HCT116 (cell line): Measurements from ENCODE around the gene TFCP2. TPM values are rescaled to one million over a fixed set of nuclear protein-coding genes. Genes with fewer than 3 reads are reported as not detected.

ENCODE experiments used
- ATAC-seq: fragments of 200-7000 bp; cut with Tn5 transposase; 2 replicates; pipeline ENCODE4 v1.9.1; 2020; ENCODE audit warnings: mild to moderate bottlenecking, moderate library complexity
- BruUV-seq: library from RNA; stranded (reverse); fragments of 400-500 nt; replicated peaks from 2 replicates; lab custom pipeline; 2021; lab: Mats Ljungman, UMichigan
- CTCF ChIA-PET: fragments of 300-600 bp; sonication (Branson Sonifier 250); formaldehyde crosslinking; loops from one replicate; lab custom pipeline; 2021; ENCODE audit warnings: antibody characterized with exemption; lab: Charles Lee
- POLR2A ChIA-PET: fragments of 300-600, 350-600 bp; sonication (Branson Sonifier 250); formaldehyde crosslinking; loops from one replicate; lab custom pipeline; 2021; ENCODE audit warnings: antibody characterized with exemption; lab: Charles Lee
- RAD21 ChIA-PET, 2 experiments: fragments of 300-600 bp; sonication (Branson Sonifier 250); formaldehyde crosslinking; loops; one replicate each; lab custom pipeline; 2023; ENCODE audit warnings: low total read pairs in 2 of 2; ENCODE audit not compliant: uncharacterized antibody in 2 of 2, unreplicated experiment in 2 of 2, low non-redundant PET in 1 of 2; lab: Charles Lee
- DNase-seq: peaks from one replicate; pipeline ENCODE4 v3.0.0-alpha.2; 2010; ENCODE audit warnings: low read depth, low spot score
- H2AFZ ChIP-seq: fragments of 200-600 bp; shearing (Covaris generic), sonication (generic); 2 replicates; pipeline ENCODE4 v1.6.1; 2017; ENCODE audit warnings: low read depth, mixed run types, mixed read lengths, antibody characterized with exemption, low read length; ENCODE audit not compliant: poor library complexity, severe bottlenecking
- H3K27ac ChIP-seq: 2 replicates; pipeline ENCODE4 v1.5.1; 2012; ENCODE audit warnings: low read depth, low read length
- H3K27me3 ChIP-seq: fragments of 200-600 bp; sonication (generic); 2 replicates; pipeline ENCODE4 v1.6.1; 2016; ENCODE audit warnings: mixed run types, low read length, mixed read lengths; ENCODE audit not compliant: insufficient read depth
- H3K36me3 ChIP-seq, 2 experiments: fragments of 200-500 bp in 1 of 2; fragments of 200-600 bp in 1 of 2; sonication (Bioruptor generic) in 1 of 2; sonication (generic) in 1 of 2; 2 replicates each; pipeline versions ENCODE4 v1.5.1 to v1.6.1; 2014 to 2016; ENCODE audit warnings: low read length in 2 of 2, inconsistent platforms in 1 of 2, mixed read lengths in 1 of 2, mixed run types in 1 of 2; ENCODE audit not compliant: insufficient read depth in 2 of 2, control insufficient read depth in 1 of 2
- H3K4me1 ChIP-seq, 2 experiments: fragments of 200-600 bp in 1 of 2; sonication (generic) in 1 of 2; 2 replicates each; pipeline versions ENCODE4 v1.5.1 to v1.6.1; 2012 to 2017; ENCODE audit warnings: low read length in 2 of 2, inconsistent platforms in 1 of 2, mild to moderate bottlenecking in 1 of 2, mixed read lengths in 1 of 2, mixed run types in 1 of 2, moderate library complexity in 1 of 2; ENCODE audit not compliant: insufficient read depth in 2 of 2, control insufficient read depth in 1 of 2
- H3K4me2 ChIP-seq: fragments of 200-600 bp; sonication (generic); 2 replicates; pipeline ENCODE4 v1.6.1; 2017; ENCODE audit warnings: mixed run types, low read length, mixed read lengths
- H3K4me3 ChIP-seq, 2 experiments: fragments of 200-600 bp in 1 of 2; sonication (generic) in 1 of 2; replicated peaks in 1 of 2; 2 replicates each; pipeline ENCODE4 v1.5.1; 2011 to 2016; ENCODE audit warnings: low read length in 2 of 2, control low read depth in 1 of 2, low read depth in 1 of 2, mild to moderate bottlenecking in 1 of 2, mixed read lengths in 1 of 2, mixed run types in 1 of 2
- H3K79me2 ChIP-seq: fragments of 200-600 bp; sonication (generic); 2 replicates; pipeline ENCODE4 v1.6.1; 2017; ENCODE audit warnings: mild to moderate bottlenecking, mixed run types, low read length, moderate library complexity, mixed read lengths; ENCODE audit not compliant: insufficient read depth
- H3K9ac ChIP-seq: fragments of 200-600 bp; sonication (generic); 2 replicates; pipeline ENCODE4 v1.6.1; 2016; ENCODE audit warnings: low read length, mixed read lengths
- H3K9me2 ChIP-seq: fragments of 200-600 bp; sonication (generic), shearing (Covaris generic); 2 replicates; pipeline ENCODE4 v1.6.1; 2017; ENCODE audit warnings: mixed run types, mild to moderate bottlenecking, moderate library complexity; ENCODE audit not compliant: insufficient read depth
- H3K9me3 ChIP-seq, 2 experiments: fragments of 200-500 bp in 1 of 2; fragments of 200-600 bp in 1 of 2; sonication (Bioruptor generic) in 1 of 2; sonication (generic) in 1 of 2; 2 replicates each; pipeline ENCODE4 v1.6.1; 2014 to 2017; ENCODE audit warnings: low read length in 2 of 2, mixed read lengths in 2 of 2, inconsistent platforms in 1 of 2, low read depth in 1 of 2, mild to moderate bottlenecking in 1 of 2, mixed run types in 1 of 2, moderate library complexity in 1 of 2; ENCODE audit not compliant: control insufficient read depth in 1 of 2, insufficient read depth in 1 of 2
- H4K20me1 ChIP-seq: fragments of 200-600 bp; sonication (generic), shearing (Covaris generic); 2 replicates; pipeline ENCODE4 v1.6.1; 2017; ENCODE audit warnings: mixed run types, mild to moderate bottlenecking, moderate library complexity; ENCODE audit not compliant: insufficient read depth
- CBX3 ChIP-seq: IDR thresholded peaks from 2 replicates; pipeline ENCODE4 v1.6.1; 2012; ENCODE audit warnings: low read depth
- CEBPB ChIP-seq: IDR thresholded peaks from 2 replicates; pipeline ENCODE4 v1.6.1; 2012; ENCODE audit warnings: low read depth
- EZH2phosphoT487 ChIP-seq: fragments of 200-600 bp; IDR thresholded peaks from 2 replicates; pipeline ENCODE4 v1.6.1; 2018; ENCODE audit warnings: antibody characterized with exemption, borderline replicate concordance
- JUND ChIP-seq: IDR thresholded peaks from 2 replicates; pipeline ENCODE4 v1.6.1; 2012
- SIN3A ChIP-seq: IDR thresholded peaks from 2 replicates; pipeline ENCODE4 v1.6.1; 2012; ENCODE audit warnings: low read depth
- SRF ChIP-seq: IDR thresholded peaks from 2 replicates; pipeline ENCODE4 v1.6.1; 2012; ENCODE audit warnings: low read depth
- YY1 ChIP-seq: IDR thresholded peaks from 2 replicates; pipeline ENCODE4 v1.6.1; 2011; ENCODE audit warnings: low read length, low read depth, moderate library complexity, mild to moderate bottlenecking; ENCODE audit not compliant: insufficient replicate concordance; ENCODE audit errors: extremely low read depth
- ZNF274 ChIP-seq: fragments of 200-500 bp; sonication (Bioruptor generic); IDR thresholded peaks from 2 replicates; pipeline ENCODE4 v1.6.1; 2014; ENCODE audit warnings: mild to moderate bottlenecking, low read depth, low read length, inconsistent platforms
- intact Hi-C: fragments of 100-400 bp; cut with micrococcal nuclease; formaldehyde crosslinking; loops from 2 replicates; pipeline ENCODE4 v1.10.0; 2022
- total RNA-seq: library from RNA; stranded (reverse); gene quantifications from one replicate; pipeline ENCODE4 v1.2.1, GENCODE V29; 2021; ENCODE audit not compliant: unreplicated experiment
- TF ChIP-seq, protein P1 (sequence below): IDR thresholded peaks from 2 replicates; pipeline ENCODE4 v1.6.1; 2012
- TF ChIP-seq, protein P2 (sequence below): IDR thresholded peaks from 2 replicates; pipeline ENCODE4 v1.6.1; 2011; ENCODE audit warnings: mild to moderate bottlenecking, low read length, moderate library complexity; ENCODE audit not compliant: insufficient replicate concordance; ENCODE audit errors: extremely low read depth

The TFCP2 gene
- total RNA-seq, 1 experiment from 2014 or later = 31.6 TPM

DNA sequence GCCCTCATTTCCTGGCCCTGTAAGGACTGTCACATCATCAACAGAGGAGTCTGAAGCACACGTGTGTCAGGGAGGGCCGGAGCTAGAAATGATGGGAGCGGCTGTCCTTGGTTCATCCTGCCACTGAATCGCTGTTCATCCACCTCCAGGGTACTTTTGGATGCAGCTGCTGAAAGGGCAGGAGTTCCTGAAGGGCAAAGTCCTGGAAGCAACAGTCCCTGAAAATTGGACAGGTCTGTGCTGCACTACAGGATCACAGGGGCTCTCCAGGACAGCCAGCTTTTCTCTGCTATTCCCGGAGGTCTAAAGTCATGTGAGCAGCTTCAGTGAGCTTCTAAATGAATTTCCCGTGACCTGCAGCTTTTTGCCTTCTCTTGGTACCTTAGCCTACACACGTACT lies 27.2 kb upstream of the TFCP2 start:
- Histone ChIP-seq H3K4me3 (no peak overlapping the region), H2AFZ (no peak overlapping the region), H3K27me3 (no peaks in the 10 kb centered on the region), H3K27ac (no peak overlapping the region), H4K20me1 (no peaks in the 10 kb centered on the region), H3K79me2 (no peaks in the 10 kb centered on the region), H3K9me3 (no peaks in the 10 kb centered on the region), H3K9ac (no peak overlapping the region), H3K4me1 (peaks cover 8 to 16% of the 10 kb centered on the region in 2 experiments), H3K4me2 (peak overlapping the region; percentile 42; the same call in 1 of the 2 replicates), H3K36me3 (no peaks in the 10 kb centered on the region), H3K9me2 (no peaks in the 10 kb centered on the region)
- DNase-seq (no peak), ATAC-seq (no peak)
- TF ChIP-seq EZH2phosphoT487 (no peak), CEBPB (no peak), SRF (no peak), ZNF274 (no peak), CBX3 (no peak), JUND (no peak), YY1 (no peak), SIN3A (no peak)
- TF ChIP-seq, protein P1, sequence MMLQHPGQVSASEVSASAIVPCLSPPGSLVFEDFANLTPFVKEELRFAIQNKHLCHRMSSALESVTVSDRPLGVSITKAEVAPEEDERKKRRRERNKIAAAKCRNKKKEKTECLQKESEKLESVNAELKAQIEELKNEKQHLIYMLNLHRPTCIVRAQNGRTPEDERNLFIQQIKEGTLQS = no peak
- TF ChIP-seq, protein P2, sequence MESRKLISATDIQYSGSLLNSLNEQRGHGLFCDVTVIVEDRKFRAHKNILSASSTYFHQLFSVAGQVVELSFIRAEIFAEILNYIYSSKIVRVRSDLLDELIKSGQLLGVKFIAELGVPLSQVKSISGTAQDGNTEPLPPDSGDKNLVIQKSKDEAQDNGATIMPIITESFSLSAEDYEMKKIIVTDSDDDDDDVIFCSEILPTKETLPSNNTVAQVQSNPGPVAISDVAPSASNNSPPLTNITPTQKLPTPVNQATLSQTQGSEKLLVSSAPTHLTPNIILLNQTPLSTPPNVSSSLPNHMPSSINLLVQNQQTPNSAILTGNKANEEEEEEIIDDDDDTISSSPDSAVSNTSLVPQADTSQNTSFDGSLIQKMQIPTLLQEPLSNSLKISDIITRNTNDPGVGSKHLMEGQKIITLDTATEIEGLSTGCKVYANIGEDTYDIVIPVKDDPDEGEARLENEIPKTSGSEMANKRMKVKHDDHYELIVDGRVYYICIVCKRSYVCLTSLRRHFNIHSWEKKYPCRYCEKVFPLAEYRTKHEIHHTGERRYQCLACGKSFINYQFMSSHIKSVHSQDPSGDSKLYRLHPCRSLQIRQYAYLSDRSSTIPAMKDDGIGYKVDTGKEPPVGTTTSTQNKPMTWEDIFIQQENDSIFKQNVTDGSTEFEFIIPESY = no peak
- ChIA-PET POLR2A (no interaction called here), RAD21 (no interaction called here), CTCF (no interaction called here)
- intact Hi-C loops = no loop called here
- BruUV-seq = no TSS peak
